Stimulated activated CD4-positive, alpha-beta T cell treated with anti-CD3 and anti-CD28 coated beads, Interleukin-2, amount 100 ng/mL, for 24 hours (primary cell): ENCODE data around the gene VCAM1.

Source experiments
- DNase-seq, 2 donors: peaks; one replicate each; pipeline ENCODE4 v3.0.0-alpha.2; 2020

Gene VCAM1, protein sequence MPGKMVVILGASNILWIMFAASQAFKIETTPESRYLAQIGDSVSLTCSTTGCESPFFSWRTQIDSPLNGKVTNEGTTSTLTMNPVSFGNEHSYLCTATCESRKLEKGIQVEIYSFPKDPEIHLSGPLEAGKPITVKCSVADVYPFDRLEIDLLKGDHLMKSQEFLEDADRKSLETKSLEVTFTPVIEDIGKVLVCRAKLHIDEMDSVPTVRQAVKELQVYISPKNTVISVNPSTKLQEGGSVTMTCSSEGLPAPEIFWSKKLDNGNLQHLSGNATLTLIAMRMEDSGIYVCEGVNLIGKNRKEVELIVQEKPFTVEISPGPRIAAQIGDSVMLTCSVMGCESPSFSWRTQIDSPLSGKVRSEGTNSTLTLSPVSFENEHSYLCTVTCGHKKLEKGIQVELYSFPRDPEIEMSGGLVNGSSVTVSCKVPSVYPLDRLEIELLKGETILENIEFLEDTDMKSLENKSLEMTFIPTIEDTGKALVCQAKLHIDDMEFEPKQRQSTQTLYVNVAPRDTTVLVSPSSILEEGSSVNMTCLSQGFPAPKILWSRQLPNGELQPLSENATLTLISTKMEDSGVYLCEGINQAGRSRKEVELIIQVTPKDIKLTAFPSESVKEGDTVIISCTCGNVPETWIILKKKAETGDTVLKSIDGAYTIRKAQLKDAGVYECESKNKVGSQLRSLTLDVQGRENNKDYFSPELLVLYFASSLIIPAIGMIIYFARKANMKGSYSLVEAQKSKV

DNA sequence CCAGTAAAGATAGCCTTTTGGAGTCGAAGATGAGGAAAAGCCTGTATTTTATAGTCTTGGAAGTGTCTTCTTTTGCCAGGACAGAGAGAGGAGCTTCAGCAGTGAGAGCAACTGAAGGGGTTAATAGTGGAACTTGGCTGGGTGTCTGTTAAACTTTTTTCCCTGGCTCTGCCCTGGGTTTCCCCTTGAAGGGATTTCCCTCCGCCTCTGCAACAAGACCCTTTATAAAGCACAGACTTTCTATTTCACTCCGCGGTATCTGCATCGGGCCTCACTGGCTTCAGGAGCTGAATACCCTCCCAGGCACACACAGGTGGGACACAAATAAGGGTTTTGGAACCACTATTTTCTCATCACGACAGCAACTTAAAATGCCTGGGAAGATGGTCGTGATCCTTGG lies at the start of gene VCAM1:
TSS of gene VCAM1 (plus strand) at position 253 of the 400 bp plus-strand sequence. CDS start at position 372, 119 bp downstream.
- no peak for DNase-seq

DNA sequence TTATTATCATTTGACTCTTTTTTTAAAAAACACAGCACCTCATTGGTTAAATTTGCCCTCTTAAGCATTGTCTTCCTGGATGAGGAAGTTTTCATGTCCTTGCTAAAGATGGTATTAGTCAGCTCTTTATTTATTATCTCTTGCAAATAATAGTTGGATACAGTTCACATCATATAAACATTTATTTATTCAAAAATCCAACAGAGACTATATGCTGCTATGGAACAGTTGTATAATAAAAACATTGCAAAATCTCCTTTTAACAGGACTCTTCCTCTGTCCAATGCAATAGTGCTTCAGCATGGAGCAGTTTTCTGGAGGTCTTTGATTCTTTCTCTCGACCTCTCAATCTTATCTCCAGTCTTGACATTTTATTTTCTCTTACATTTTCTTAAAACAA lies 49.5 kb upstream of the VCAM1 start:
- no peak for DNase-seq

DNA sequence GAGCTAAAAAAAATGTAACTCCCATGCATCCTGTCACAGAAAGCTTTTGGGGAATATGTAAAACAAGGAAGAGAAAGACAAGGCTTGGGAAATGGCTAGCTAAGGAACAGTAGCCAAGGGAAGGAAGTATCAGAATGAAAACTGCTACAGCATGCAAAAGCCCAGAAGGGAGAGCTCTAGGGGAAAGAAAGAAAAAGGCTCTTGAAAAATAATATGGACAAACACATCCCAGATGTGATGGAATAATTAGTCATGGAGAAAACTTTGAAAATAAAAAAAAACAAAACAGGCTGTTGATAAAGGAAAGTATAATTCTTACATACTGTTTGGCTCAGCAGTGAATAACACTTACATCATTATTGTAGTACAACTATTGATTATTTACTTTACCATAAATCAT lies 47.9 kb upstream of the VCAM1 start:
- no peak for DNase-seq

DNA sequence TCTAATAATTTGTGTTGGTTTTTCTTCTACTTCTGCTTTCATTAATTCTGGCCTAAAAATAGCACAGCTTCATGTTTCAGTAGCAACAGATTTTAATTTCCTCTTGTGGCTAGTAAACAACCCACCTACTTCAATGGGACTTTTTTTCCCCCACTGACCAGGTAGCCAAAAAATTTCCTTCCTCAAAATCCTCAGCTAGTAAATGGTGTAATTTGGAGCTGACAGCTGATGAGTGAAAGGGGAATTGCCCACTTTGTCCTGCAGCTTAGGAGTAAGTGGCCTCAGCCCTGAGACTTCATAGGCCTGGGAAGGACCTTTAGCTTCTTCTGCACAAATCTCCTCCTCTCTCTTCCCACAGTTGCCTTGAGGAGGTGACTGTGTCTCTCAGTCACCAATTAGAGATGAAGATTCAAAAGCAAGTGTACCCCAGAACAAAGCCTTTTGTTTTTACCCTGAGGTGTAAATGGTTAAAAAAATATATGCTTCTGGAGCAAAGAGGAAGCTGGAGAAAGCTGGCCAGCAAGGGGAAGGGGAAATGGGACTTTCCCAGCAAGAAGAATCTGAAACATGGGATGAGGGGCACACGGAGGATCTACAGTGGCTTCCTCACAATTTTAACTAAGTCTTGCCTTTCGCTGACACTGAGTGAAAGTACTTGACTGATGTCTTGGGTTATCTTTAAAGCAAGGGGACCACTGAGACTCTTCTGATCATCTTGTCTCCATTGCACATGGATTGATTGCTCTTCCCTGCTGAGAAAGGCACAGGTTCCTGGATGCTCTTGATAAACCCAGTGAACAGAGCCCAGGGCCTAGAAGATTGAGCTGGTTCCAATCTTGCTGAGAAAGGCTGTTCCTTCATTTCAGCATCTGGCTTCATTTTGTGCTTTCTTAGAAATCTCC lies 35.8 kb upstream of the VCAM1 start:
- DNase-seq, result no peak

GRCh38 chr1:100699744-100700143 lies 19.8 kb upstream of the VCAM1 start:
- DNase-seq, result no peak

GRCh38 chr1:100700586-100700985 lies 19.0 kb upstream of the VCAM1 start:
- no peak for DNase-seq

- DNase-seq, result no peak
These were observed 16.5 kb upstream of the VCAM1 start for GRCh38 chr1:100703052-100703451.

DNA sequence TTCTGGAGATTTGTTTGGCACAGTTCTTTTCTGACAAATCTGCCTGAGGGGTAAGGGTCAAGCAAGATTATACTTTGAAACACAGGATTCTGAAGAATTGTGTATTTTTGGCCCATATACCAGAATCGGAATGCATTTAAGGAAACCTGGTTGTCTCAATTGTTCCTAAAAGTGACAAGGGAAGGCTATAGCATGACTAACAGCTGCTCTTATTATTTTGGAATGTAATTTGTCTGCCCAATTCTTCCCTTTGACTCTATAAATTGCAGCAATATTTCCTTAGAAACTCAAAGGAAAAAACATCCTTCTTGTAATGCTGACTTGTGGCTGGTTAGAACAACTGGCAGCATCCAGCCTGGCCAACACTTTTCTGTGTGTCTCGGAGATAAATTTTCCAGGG lies 15.8 kb upstream of the VCAM1 start:
- no peak for DNase-seq

- DNase-seq, result no peak
These were observed 15.1 kb upstream of the VCAM1 start for GRCh38 chr1:100704473-100704872.

DNA sequence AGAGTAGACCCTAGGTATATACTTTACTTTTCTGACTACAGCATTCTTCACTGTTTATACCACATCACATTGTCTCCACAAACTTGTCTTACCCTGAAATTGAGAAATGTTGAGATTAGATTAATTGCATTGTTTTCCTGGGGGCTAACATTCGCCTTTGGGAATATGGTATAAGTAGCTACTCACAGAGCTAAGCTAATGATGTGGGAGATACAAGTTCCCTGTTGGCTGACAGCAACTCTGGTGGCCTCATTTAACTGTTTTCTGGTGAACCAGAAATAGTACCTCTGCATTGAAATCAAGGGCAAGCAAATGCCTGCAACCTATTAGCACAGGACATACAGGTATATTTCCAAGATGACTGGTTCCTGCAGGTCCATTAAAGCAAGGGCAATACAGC lies 13.2 kb upstream of the VCAM1 start:
- no peak for DNase-seq

DNA sequence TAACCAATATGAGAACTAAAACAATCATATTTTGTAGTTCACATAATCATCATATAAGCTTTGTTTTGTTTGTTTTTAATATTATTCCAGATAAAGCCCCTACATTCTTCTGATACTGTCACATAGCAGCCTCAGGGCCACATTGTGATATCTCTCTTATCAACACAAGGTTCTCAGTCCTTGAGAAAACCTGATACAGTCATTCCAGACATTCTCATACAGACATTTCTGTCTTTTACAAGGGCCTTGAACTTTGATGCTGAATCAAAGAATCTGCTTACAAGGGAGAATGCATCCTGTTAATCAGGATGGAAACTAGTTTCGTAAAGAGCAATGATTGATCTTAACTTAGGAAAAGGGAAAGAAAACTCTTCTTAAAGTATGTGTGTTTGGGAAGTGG lies 12.7 kb upstream of the VCAM1 start:
- DNase-seq, result no peak

DNA sequence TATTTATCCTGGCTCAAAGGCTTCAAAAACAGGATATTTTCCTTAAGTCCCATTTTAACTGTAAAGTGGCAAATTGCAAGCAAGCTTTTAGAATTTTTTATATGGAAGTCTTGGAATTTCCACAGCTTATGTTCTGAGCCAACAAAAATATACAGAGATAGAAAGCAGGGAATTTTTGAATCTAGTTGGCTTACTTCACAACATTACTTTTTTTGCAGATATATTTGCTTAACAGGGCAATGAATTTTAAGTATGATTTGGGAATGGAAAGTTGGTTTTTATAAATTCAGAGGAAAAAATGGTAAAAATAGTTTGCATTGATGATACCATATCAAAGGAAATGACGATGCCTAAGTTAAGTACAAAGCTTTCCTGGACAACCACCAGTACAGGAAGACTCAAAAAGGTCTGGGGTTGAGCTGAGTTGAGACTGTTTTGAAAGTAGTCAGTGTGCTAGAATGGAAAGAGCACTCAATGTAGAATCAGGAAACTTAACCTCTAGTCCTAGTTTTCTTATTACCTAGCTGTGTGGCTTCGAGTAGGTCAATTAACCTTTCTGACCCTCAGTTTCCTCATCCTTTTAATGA lies 11.0 kb upstream of the VCAM1 start:
- DNase-seq, result no peak

- DNase-seq, result no peak
These were observed 8.4 kb upstream of the VCAM1 start for GRCh38 chr1:100710906-100711682.

DNA sequence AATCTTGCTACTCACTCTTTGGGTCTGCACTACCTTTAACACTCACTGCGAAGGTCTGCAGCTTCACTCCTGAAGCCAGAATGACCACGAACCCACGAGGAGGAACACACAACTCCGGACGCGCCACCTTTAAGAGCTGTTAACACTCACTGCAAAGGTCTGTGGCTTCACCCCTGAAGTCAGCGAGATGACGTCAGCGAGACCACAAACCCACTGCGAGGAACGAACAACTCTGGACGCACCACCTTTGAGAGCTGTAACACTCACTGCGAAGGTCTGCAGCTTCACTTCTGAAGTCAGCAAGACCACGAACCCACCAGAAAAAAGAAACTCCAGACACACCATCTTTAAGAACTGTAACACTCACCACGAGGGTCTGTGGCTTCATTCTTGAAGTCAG lies 6.5 kb upstream of the VCAM1 start:
- peak; percentile 19 to 43 for DNase-seq

GRCh38 chr1:100713626-100714025 lies 5.9 kb upstream of the VCAM1 start:
- DNase-seq, result no peak

DNA sequence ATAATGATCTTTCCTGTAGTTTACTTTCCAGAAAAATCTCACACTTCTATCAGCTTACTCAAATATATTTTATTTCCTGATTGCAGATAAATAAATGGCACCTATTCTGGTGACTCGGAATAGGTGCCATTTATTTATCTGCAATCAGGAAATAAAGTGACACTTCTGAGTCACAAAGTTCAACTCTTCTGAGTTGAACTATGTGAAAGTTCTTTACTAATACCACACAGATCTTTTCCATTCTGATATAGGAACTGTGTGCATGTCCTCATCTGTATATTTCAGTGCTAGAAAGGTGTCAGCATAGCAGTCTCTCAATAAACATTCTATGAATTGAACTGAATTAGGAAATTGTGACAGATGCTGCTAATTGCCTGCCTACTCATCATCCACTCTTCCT lies 4.9 kb upstream of the VCAM1 start:
- no peak for DNase-seq

- DNase-seq, result no peak
These were observed 2.3 kb upstream of the VCAM1 start for GRCh38 chr1:100717218-100717617.

DNA sequence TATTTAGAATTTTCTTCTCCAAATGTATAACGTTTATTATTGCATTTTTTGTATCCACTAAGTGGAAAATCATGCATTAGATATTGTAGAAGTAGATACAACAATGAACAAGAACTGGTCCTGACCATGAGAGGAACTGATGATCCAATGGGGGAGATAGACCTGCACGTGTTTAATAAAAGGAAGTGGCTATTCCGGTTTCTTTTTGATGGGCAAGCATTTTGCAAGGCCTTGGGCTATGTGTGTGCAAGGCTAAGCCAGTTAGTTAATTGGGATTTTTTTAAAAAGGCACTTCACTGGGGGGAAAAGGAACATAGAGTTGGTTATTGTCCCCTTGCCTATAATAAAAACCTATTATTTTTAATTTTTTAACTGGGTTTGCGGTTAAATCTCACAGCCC lies 961 bp upstream of the VCAM1 start:
- DNase-seq, result no peak

GRCh38 chr1:100720101-100720500 lies 559 bp downstream of the VCAM1 start:
- no peak for DNase-seq

- DNase-seq, result no peak
These were observed 1.2 kb downstream of the VCAM1 start for GRCh38 chr1:100720751-100721150.

DNA sequence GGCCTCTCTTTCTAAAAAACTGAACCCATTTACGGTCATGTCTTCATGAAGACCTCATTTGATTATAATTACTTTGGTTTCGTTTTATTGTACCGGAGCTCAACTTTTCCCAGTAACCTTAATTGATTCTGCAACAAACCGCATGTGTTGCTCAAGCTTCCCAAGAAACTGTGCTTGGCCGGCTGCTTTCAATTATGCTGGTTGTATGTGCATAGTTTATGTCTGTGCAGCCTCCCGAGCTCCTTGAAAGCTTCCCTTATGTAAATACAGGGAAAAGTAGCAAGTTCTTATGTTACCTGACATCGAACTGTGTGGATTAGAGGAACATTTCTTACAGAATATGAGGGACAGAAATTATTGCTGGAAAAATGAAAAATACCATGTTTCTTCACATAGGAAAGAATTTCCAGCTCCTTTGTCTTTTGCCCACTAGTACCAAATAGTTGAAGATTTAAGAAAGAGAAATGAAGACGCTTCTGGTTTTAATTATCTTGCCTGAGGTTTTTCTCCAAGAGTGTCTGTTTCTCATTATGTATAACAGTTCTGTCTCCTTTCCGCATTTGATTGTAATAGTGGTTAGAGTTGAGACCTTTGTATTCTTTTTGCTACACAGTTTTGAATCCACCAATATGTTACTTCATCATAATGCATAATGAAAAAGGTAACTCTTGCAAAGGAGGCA lies 2.1 kb downstream of the VCAM1 start:
- no peak for DNase-seq

DNA sequence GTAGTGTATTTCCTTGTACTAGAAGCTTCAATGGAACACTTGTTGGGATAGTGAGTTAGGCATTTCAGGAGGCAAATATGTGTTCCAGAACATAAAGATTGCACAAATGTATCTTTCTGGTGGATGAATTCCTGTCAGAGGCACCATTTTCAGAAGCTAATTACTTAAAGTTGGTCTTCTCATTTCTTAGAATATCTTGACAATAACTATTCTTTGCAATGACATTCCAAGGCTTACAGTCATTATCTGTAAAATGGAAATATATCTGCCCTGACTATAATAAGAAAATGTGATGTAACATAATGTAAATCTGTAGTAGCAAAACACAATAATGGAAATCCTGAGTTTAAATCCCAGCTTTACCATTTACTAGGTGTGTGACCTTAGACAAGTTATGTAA lies 2.7 kb downstream of the VCAM1 start:
- DNase-seq, result no peak
